Endothelial cell of umbilical vein (primary cell): ENCODE measurements around the gene NSMCE3. TPM values are rescaled to one million over a fixed set of nuclear protein-coding genes. Genes with fewer than 3 reads are reported as not detected.

ENCODE experiments used
- BruUV-seq: library from RNA; stranded (reverse); fragments of 400-500 nt; replicated peaks from 2 replicates; lab custom pipeline; 2021; lab: Mats Ljungman, UMichigan
- CTCF ChIA-PET: fragments of 300-600, 350-600 bp; sonication (Branson Sonifier 250); formaldehyde crosslinking; loops from one replicate; lab custom pipeline; 2021; ENCODE audit warnings: antibody characterized with exemption, inconsistent platforms; lab: Charles Lee
- POLR2A ChIA-PET: fragments of 300-600, 350-600 bp; sonication (Branson Sonifier 250); formaldehyde crosslinking; loops from one replicate; lab custom pipeline; 2021; ENCODE audit warnings: antibody characterized with exemption, inconsistent platforms; lab: Charles Lee
- DNase-seq: peaks from one replicate; pipeline ENCODE4 v3.0.0-alpha.2; 2011; ENCODE audit warnings: low read depth, low spot score
- FAIRE-seq: peaks from 2 replicates; lab custom pipeline; 2011; peaks lifted over from hg19 to GRCh38; lab: Jason Lieb, UNC
- H2AFZ ChIP-seq: 2 replicates; pipeline ENCODE4 v1.6.0; 2012; ENCODE audit warnings: low read depth, low read length, control low read depth, inconsistent platforms
- H3K27ac ChIP-seq: 2 replicates; pipeline ENCODE4 v1.5.1; 2011; ENCODE audit warnings: low read depth, mild to moderate bottlenecking, control low read depth, low read length, moderate library complexity; ENCODE audit not compliant: insufficient read depth
- H3K27me3 ChIP-seq, 2 experiments: 2 replicates each; pipeline versions ENCODE4 v1.6.0 to v1.6.1; 2011; ENCODE audit warnings: low read length in 2 of 2, mixed read lengths in 1 of 2; ENCODE audit not compliant: control insufficient read depth in 2 of 2, insufficient read depth in 2 of 2
- H3K36me3 ChIP-seq, 2 experiments: 2 replicates in 1 of 2; 3 replicates in 1 of 2; pipeline ENCODE4 v1.5.1; 2011; ENCODE audit warnings: low read length in 2 of 2, mild to moderate bottlenecking in 1 of 2, moderate library complexity in 1 of 2; ENCODE audit not compliant: control insufficient read depth in 2 of 2, insufficient read depth in 2 of 2; ENCODE audit errors: extremely low read depth in 1 of 2
- H3K4me1 ChIP-seq: 3 replicates; pipeline ENCODE4 v1.5.1; 2011; ENCODE audit warnings: mild to moderate bottlenecking, low read length; ENCODE audit not compliant: control insufficient read depth, insufficient read depth; ENCODE audit errors: extremely low read depth
- H3K4me2 ChIP-seq: 2 replicates; pipeline ENCODE4 v1.6.1; 2011; ENCODE audit warnings: low read length, control low read depth, mixed read lengths; ENCODE audit not compliant: insufficient read depth
- H3K4me3 ChIP-seq, 3 experiments: fragments of 200-600 bp in 1 of 3; sonication (generic), shearing (Covaris generic) in 1 of 3; replicated peaks in 1 of 3; 2 replicates each; pipeline ENCODE4 v1.5.1; 2011 to 2016; ENCODE audit warnings: control low read depth in 3 of 3, low read length in 3 of 3, mild to moderate bottlenecking in 2 of 3, inconsistent platforms in 1 of 3, low read depth in 1 of 3, moderate library complexity in 1 of 3; ENCODE audit not compliant: insufficient read depth in 1 of 3
- H3K79me2 ChIP-seq: 2 replicates; pipeline ENCODE4 v1.6.0; 2012; ENCODE audit warnings: low read length, inconsistent platforms; ENCODE audit not compliant: control insufficient read depth, insufficient read depth
- H3K9ac ChIP-seq: replicated peaks from 2 replicates; pipeline ENCODE3; 2011; ENCODE audit warnings: low read length, control low read depth; ENCODE audit not compliant: insufficient read depth; ENCODE audit errors: extremely low read depth
- H3K9me1 ChIP-seq: replicated peaks from 3 replicates; pipeline ENCODE4 v1.6.0; 2011; ENCODE audit warnings: mild to moderate bottlenecking, low read length; ENCODE audit not compliant: control insufficient read depth, insufficient read depth; ENCODE audit errors: extremely low read depth
- H3K9me3 ChIP-seq: replicated peaks from 2 replicates; pipeline ENCODE4 v1.5.1; 2012; ENCODE audit warnings: low read length, inconsistent platforms; ENCODE audit not compliant: control insufficient read depth, insufficient read depth
- H4K20me1 ChIP-seq: replicated peaks from 2 replicates; pipeline ENCODE3; 2011; ENCODE audit warnings: mild to moderate bottlenecking, low read length; ENCODE audit not compliant: control insufficient read depth, insufficient read depth; ENCODE audit errors: extremely low read depth
- EZH2 ChIP-seq: IDR thresholded peaks from 2 replicates; pipeline ENCODE4 v1.6.1; 2012; ENCODE audit warnings: borderline replicate concordance, low read depth, mild to moderate bottlenecking, moderate library complexity, low read length, inconsistent platforms; ENCODE audit not compliant: severe bottlenecking
- FOS ChIP-seq: IDR thresholded peaks from 2 replicates; pipeline ENCODE4 v1.6.1; 2011; ENCODE audit warnings: mild to moderate bottlenecking, low read length, moderate library complexity, borderline replicate concordance; ENCODE audit not compliant: insufficient read depth
- GATA2 ChIP-seq: IDR thresholded peaks from 2 replicates; pipeline ENCODE4 v1.7.0; 2011; ENCODE audit warnings: low read depth, mild to moderate bottlenecking, moderate library complexity, mixed read lengths, low read length; ENCODE audit not compliant: insufficient read length, insufficient read depth
- JUN ChIP-seq: IDR thresholded peaks from 2 replicates; pipeline ENCODE4 v1.6.1; 2011; ENCODE audit warnings: borderline replicate concordance, low read depth; ENCODE audit not compliant: insufficient read length, insufficient read depth
- MYC ChIP-seq: IDR thresholded peaks from one replicate; pipeline ENCODE4 v1.6.1; 2011; ENCODE audit warnings: mild to moderate bottlenecking, low read depth, low read length
- POLR2A ChIP-seq: IDR thresholded peaks from 2 replicates; pipeline ENCODE4 v1.6.1; 2012; ENCODE audit warnings: low read depth, mild to moderate bottlenecking, control low read depth, low read length
- POLR2AphosphoS5 ChIP-seq: IDR thresholded peaks from 2 replicates; pipeline ENCODE4 v1.6.1; 2012; ENCODE audit warnings: low read depth, mild to moderate bottlenecking, control low read depth, low read length, moderate library complexity; ENCODE audit not compliant: insufficient read depth
- dilution Hi-C: fragments of 300-500 bp; cut with MboI; formaldehyde crosslinking; loops from one replicate; pipeline ENCODE4 v1.15.0; 2019; ENCODE audit warnings: low sequenced_read_pairs; ENCODE audit not compliant: extremely low pct_ligation_motif_present
- intact Hi-C: fragments of 100-400 bp; cut with micrococcal nuclease; formaldehyde crosslinking; loops from one replicate; pipeline ENCODE4 v1.10.0; 2022
- polyA plus RNA-seq, 4 experiments: library from polyadenylated mRNA; depleted of rRNA in 3 of 4; stranded (reverse) in 3 of 4; unstranded in 1 of 4; fragments of >200 nt; gene quantifications; 2 replicates each; pipeline versions ENCODE4 v1.2.1 to v1.2.3, GENCODE V29; 2011 to 2012; ENCODE audit warnings: missing spikeins in 1 of 4
- total RNA-seq: library from RNA; stranded (reverse); gene quantifications from 2 replicates; pipeline ENCODE4 v1.2.3, GENCODE V29; 2021
- TF ChIP-seq, protein P1 (sequence below): IDR thresholded peaks from 2 replicates; pipeline ENCODE4 v1.6.1; 2011; ENCODE audit not compliant: insufficient read depth, insufficient read length
- TF ChIP-seq, protein P2 (sequence below), 2 donors: IDR thresholded peaks; 1 replicate in 1 of 2; 2 replicates in 1 of 2; pipeline ENCODE4 v1.5.1; 2011; ENCODE audit warnings: low read length in 2 of 2, mild to moderate bottlenecking in 2 of 2, moderate library complexity in 2 of 2, control low read depth in 1 of 2, inconsistent platforms in 1 of 2, low read depth in 1 of 2; ENCODE audit not compliant: insufficient read depth in 1 of 2; ENCODE audit errors: extremely low read depth in 1 of 2

NSMCE3 gene
- total and polyA plus RNA-seq, 2 donors (not counting 3 experiments of a cell fraction or from before 2014, with no cell fraction given): 4.5 to 5.8 TPM

DNA sequence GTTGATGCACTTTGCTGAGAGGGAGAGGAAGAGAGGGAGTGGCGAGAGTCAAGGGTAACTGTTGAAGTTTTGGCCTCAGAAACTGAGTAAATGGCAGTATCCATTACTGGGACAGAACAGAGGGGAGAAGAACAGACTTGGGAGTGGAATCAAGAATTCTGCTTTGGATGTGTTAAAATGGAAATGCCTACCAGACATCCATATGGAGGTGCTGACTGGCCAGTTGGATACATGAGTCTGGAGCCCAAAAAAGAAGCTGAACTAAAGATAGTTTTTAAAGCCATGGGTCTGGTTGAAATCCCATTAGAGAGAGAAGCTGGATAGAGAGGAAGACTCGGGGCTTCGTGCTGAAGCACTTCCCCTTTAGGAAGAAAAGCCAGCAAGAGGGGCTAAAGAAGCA lies 35.9 kb upstream of the NSMCE3 start:
- TF ChIP-seq POLR2AphosphoS5 (no peak), POLR2A (no peak), MYC (no peak), GATA2 (no peak), FOS (no peak), EZH2 (no peak), JUN (no peak)
- TF ChIP-seq, protein P1, sequence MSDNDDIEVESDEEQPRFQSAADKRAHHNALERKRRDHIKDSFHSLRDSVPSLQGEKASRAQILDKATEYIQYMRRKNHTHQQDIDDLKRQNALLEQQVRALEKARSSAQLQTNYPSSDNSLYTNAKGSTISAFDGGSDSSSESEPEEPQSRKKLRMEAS: no peak
- TF ChIP-seq, protein P2, sequence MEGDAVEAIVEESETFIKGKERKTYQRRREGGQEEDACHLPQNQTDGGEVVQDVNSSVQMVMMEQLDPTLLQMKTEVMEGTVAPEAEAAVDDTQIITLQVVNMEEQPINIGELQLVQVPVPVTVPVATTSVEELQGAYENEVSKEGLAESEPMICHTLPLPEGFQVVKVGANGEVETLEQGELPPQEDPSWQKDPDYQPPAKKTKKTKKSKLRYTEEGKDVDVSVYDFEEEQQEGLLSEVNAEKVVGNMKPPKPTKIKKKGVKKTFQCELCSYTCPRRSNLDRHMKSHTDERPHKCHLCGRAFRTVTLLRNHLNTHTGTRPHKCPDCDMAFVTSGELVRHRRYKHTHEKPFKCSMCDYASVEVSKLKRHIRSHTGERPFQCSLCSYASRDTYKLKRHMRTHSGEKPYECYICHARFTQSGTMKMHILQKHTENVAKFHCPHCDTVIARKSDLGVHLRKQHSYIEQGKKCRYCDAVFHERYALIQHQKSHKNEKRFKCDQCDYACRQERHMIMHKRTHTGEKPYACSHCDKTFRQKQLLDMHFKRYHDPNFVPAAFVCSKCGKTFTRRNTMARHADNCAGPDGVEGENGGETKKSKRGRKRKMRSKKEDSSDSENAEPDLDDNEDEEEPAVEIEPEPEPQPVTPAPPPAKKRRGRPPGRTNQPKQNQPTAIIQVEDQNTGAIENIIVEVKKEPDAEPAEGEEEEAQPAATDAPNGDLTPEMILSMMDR (IDR thresholded peaks at IDR 0.05; ENCODE audit: extremely low read depth in 1 of 2, insufficient read depth in 1 of 2, low read depth in 1 of 2, low read length in 2 of 2): no peak
- H3K9me1 ChIP-seq: no peaks in the 10 kb centered on the region
- dilution Hi-C loops: no loop called here
- H3K27me3 ChIP-seq: no peaks in the 10 kb centered on the region
- H4K20me1 ChIP-seq: no peaks in the 10 kb centered on the region
- H3K9ac ChIP-seq: no peak overlapping the region
- no peak overlapping the region for H3K4me2 ChIP-seq
- BruUV-seq: no TSS peak
- ChIA-PET CTCF (no interaction called here), POLR2A (no interaction called here)
- intact Hi-C loops: no loop called here
- no peak overlapping the region for H3K27ac ChIP-seq
- H3K36me3 ChIP-seq: no peaks in the 10 kb centered on the region
- H2AFZ ChIP-seq: no peak overlapping the region
- no peaks in the 10 kb centered on the region for H3K79me2 ChIP-seq
- no peaks in the 10 kb centered on the region for H3K9me3 ChIP-seq
- DNase-seq (no peak), FAIRE-seq (no peak)
- no peaks in the 10 kb centered on the region for H3K4me1 ChIP-seq
- no peak overlapping the region for H3K4me3 ChIP-seq
